GM12878 (cell line): ENCODE measurements around the gene UGT1A7. TPM values are rescaled to one million over a fixed set of nuclear protein-coding genes. Genes with fewer than 3 reads are reported as not detected.
"Not testable (repeated sequence)": the region's sequence is repeated elsewhere in the genome, so short reads cannot be mapped to it uniquely, and the experiment has no call there.

Experiments
- ATAC-seq: fragments of 200-7000 bp; cut with Tn5 transposase; 3 replicates; pipeline ENCODE4 v1.9.1; 2020; ENCODE audit warnings: mild to moderate bottlenecking, moderate library complexity
- BruUV-seq: library from RNA; stranded (reverse); fragments of 400-500 nt; replicated peaks from 2 replicates; lab custom pipeline; 2021; lab: Mats Ljungman, UMichigan
- CTCF ChIA-PET: fragments of 300-600 bp; sonication (Branson Sonifier 250); formaldehyde crosslinking; extraction: SDS; loops from one replicate; lab custom pipeline; 2021; ENCODE audit warnings: inconsistent platforms; lab: Yijun Ruan, JAX
- POLR2A ChIA-PET: fragments of 350-600 bp; formaldehyde crosslinking; extraction: SDS; loops from one replicate; lab custom pipeline; 2021; ENCODE audit warnings: inconsistent platforms; lab: Charles Lee
- RAD21 ChIA-PET: fragments of 300-600 bp; sonication (Branson Sonifier 250); formaldehyde crosslinking; loops from one replicate; lab custom pipeline; 2023; ENCODE audit warnings: antibody characterized with exemption; ENCODE audit not compliant: unreplicated experiment; lab: Charles Lee
- SMC1A ChIA-PET: fragments of 300-600 bp; sonication (Branson Sonifier 250); formaldehyde crosslinking; loops from one replicate; lab custom pipeline; 2023; ENCODE audit not compliant: unreplicated experiment, uncharacterized antibody; lab: Charles Lee
- DNase-seq: peaks from one replicate; pipeline ENCODE4 v3.0.0-alpha.2; 2011; ENCODE audit warnings: low read depth, low spot score
- FAIRE-seq: peaks from 3 replicates; lab custom pipeline; 2011; peaks lifted over from hg19 to GRCh38; lab: Jason Lieb, UNC
- H2AFZ ChIP-seq: 2 replicates; pipeline ENCODE4 v1.6.0; 2011; ENCODE audit warnings: low read depth, low read length, control low read depth; ENCODE audit not compliant: control insufficient read depth
- H3K27ac ChIP-seq: 2 replicates; pipeline ENCODE4 v1.5.1; 2011; ENCODE audit warnings: control low read depth; ENCODE audit not compliant: control insufficient read depth, insufficient read depth
- H3K27me3 ChIP-seq, 2 experiments: replicated peaks in 1 of 2; 2 replicates each; pipeline versions ENCODE4 v1.6.0 to v1.6.1; 2011; ENCODE audit warnings: low read length in 1 of 2; ENCODE audit not compliant: control insufficient read depth in 2 of 2, insufficient read depth in 2 of 2
- H3K36me3 ChIP-seq, 2 experiments: 2 replicates each; pipeline ENCODE4 v1.5.1; 2011; ENCODE audit warnings: low read length in 1 of 2; ENCODE audit not compliant: control insufficient read depth in 2 of 2, insufficient read depth in 2 of 2
- H3K4me1 ChIP-seq: 2 replicates; pipeline ENCODE4 v1.6.1; 2011; ENCODE audit warnings: mild to moderate bottlenecking, low read length, moderate library complexity, mixed read lengths; ENCODE audit not compliant: control insufficient read depth, insufficient read depth
- H3K4me2 ChIP-seq: 2 replicates; pipeline ENCODE4 v1.6.0; 2011; ENCODE audit warnings: control low read depth; ENCODE audit not compliant: control insufficient read depth, insufficient read depth
- H3K4me3 ChIP-seq: fragments of 200-600 bp; sonication (generic); 2 replicates; pipeline ENCODE4 v1.5.1; 2016
- H3K79me2 ChIP-seq: 2 replicates; pipeline ENCODE4 v1.6.0; 2011; ENCODE audit warnings: low read length; ENCODE audit not compliant: control insufficient read depth, insufficient read depth
- H3K9ac ChIP-seq: 2 replicates; pipeline ENCODE4 v1.8.0; 2011; ENCODE audit warnings: low read length, control low read depth, mixed read lengths; ENCODE audit not compliant: control insufficient read depth, insufficient read depth
- H3K9me3 ChIP-seq: replicated peaks from 3 replicates; pipeline ENCODE4 v1.5.1; 2011; ENCODE audit warnings: mild to moderate bottlenecking, low read length; ENCODE audit not compliant: control insufficient read depth, insufficient read depth
- H4K20me1 ChIP-seq: 2 replicates; pipeline ENCODE4 v1.6.0; 2011; ENCODE audit not compliant: control insufficient read depth, insufficient read depth
- CTCF ChIP-seq, 3 experiments: IDR thresholded peaks in 2 of 3; conservative IDR thresholded peaks in 1 of 3; 2 replicates each; pipeline ENCODE4 v1.5.1; 2011; ENCODE audit warnings: low read depth in 3 of 3, low read length in 3 of 3, mild to moderate bottlenecking in 3 of 3, control low read depth in 2 of 3, moderate library complexity in 2 of 3, inconsistent platforms in 1 of 3, mixed read lengths in 1 of 3; ENCODE audit not compliant: control insufficient read depth in 2 of 3, insufficient read depth in 1 of 3; ENCODE audit errors: extremely low read depth in 1 of 3
- WGBS: methylation state at CpG from one replicate; pipeline ENCODE4 v1.1.6; 2016; ENCODE audit warnings: low lambda C conversion rate; ENCODE audit not compliant: insufficient replicate concordance, insufficient coverage; ENCODE audit errors: missing lambda C conversion rate; 5-methylcytosine and 5-hydroxymethylcytosine counted together
- in situ Hi-C: fragments of 300-500 bp; cut with MboI; formaldehyde crosslinking; loops from 9 replicates; pipeline ENCODE4 v1.14.3; 2018; ENCODE audit warnings: mixed read lengths
- intact Hi-C: fragments of 100-400 bp; cut with micrococcal nuclease; formaldehyde crosslinking; loops from one replicate; pipeline ENCODE4 v1.14.2; 2022; ENCODE audit not compliant: unreplicated experiment
- polyA plus RNA-seq, 11 experiments: library from polyadenylated mRNA; depleted of rRNA in 4 of 11; unstranded in 6 of 11; stranded (reverse) in 5 of 11; fragments of >200 nt; fragmentation: Nextera tagmentation in 4 of 11; fragmentation: Illumina TruSeq in 1 of 11; extraction: Ambion mirVana in 4 of 11; extraction: Trizol in 1 of 11; gene quantifications; 1 replicate in 1 of 11; 2 replicates in 10 of 11; pipeline versions ENCODE4 v1.2.1 to v1.2.3, GENCODE V29; 2011 to 2016; ENCODE audit warnings: inconsistent platforms in 2 of 11, missing spikeins in 2 of 11, low read depth in 1 of 11
- total RNA-seq, 4 experiments: library from RNA; depleted of rRNA in 3 of 4; stranded (reverse); fragments of >200 nt in 3 of 4; fragmentation: Illumina TruSeq in 1 of 4; extraction: Trizol in 1 of 4; gene quantifications; 2 replicates each; pipeline versions ENCODE4 v1.2.1 to v1.2.3, GENCODE V29; 2013 to 2021
- TF ChIP-seq, protein P1 (sequence below): fragments of 450-650 bp; IDR thresholded peaks from 2 replicates; pipeline ENCODE4 v1.6.1; 2017; ENCODE audit warnings: mild to moderate bottlenecking, moderate library complexity

The UGT1A7 gene
- total and polyA plus RNA-seq, 10 of the 15 experiments (the other 5 are each of a cell fraction or from before 2014, with no cell fraction given) = not detected

GRCh38 chr2:233643128-233643527, 38.6 kb upstream of the UGT1A7 start:
- no peak for FAIRE-seq

GRCh38 chr2:233646033-233646432, 35.7 kb upstream of the UGT1A7 start:
- H3K4me2 ChIP-seq, in situ Hi-C loops, H3K4me1 ChIP-seq, H4K20me1 ChIP-seq, DNase-seq, H3K9ac ChIP-seq, H3K27ac ChIP-seq, POLR2A ChIA-PET, H3K9me3 ChIP-seq, CTCF ChIA-PET, H3K79me2 ChIP-seq, intact Hi-C loops, H2AFZ ChIP-seq, H3K27me3 ChIP-seq, H3K36me3 ChIP-seq, H3K4me3 ChIP-seq, RAD21 ChIA-PET, FAIRE-seq, SMC1A ChIA-PET, BruUV-seq, ATAC-seq: not testable (repeated sequence)
- 27% methylated on average over 3 of the region's 3 CpGs for WGBS

More at GRCh38 chr2:233643128-233643527, 38.6 kb upstream of the UGT1A7 start:
- ChIA-PET CTCF (no interaction called here), POLR2A (no interaction called here), SMC1A (no interaction called here), RAD21 (no interaction called here)
- Histone ChIP-seq H3K36me3 (no peaks in the 10 kb centered on the region), H4K20me1 (no peaks in the 10 kb centered on the region), H3K9ac (no peak overlapping the region), H2AFZ (no peak overlapping the region), H3K79me2 (no peaks in the 10 kb centered on the region), H3K4me2 (no peak overlapping the region), H3K4me1 (no peaks in the 10 kb centered on the region), H3K4me3 (no peak overlapping the region), H3K9me3 (no peaks in the 10 kb centered on the region; the same call in 2 of the 3 replicates), H3K27ac (no peak overlapping the region), H3K27me3 (no peaks in the 10 kb centered on the region)
- intact Hi-C loops (no loop called here), in situ Hi-C loops (no loop called here)
- WGBS = 0% methylated on average over 1 of the region's 1 CpG
- ATAC-seq (no peak), DNase-seq (no peak)
- BruUV-seq = no TSS peak
- TF ChIP-seq, protein P1, sequence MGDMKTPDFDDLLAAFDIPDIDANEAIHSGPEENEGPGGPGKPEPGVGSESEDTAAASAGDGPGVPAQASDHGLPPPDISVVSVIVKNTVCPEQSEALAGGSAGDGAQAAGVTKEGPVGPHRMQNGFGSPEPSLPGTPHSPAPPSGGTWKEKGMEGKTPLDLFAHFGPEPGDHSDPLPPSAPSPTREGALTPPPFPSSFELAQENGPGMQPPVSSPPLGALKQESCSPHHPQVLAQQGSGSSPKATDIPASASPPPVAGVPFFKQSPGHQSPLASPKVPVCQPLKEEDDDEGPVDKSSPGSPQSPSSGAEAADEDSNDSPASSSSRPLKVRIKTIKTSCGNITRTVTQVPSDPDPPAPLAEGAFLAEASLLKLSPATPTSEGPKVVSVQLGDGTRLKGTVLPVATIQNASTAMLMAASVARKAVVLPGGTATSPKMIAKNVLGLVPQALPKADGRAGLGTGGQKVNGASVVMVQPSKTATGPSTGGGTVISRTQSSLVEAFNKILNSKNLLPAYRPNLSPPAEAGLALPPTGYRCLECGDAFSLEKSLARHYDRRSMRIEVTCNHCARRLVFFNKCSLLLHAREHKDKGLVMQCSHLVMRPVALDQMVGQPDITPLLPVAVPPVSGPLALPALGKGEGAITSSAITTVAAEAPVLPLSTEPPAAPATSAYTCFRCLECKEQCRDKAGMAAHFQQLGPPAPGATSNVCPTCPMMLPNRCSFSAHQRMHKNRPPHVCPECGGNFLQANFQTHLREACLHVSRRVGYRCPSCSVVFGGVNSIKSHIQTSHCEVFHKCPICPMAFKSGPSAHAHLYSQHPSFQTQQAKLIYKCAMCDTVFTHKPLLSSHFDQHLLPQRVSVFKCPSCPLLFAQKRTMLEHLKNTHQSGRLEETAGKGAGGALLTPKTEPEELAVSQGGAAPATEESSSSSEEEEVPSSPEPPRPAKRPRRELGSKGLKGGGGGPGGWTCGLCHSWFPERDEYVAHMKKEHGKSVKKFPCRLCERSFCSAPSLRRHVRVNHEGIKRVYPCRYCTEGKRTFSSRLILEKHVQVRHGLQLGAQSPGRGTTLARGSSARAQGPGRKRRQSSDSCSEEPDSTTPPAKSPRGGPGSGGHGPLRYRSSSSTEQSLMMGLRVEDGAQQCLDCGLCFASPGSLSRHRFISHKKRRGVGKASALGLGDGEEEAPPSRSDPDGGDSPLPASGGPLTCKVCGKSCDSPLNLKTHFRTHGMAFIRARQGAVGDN = no peak
- 0 out of 6 replicates have a peak, but pooled peaks of 2 of the 3 experiments have one; percentile 4 to 17 for TF ChIP-seq CTCF (IDR thresholded peaks at IDR 0.05 in 2 of 3, conservative IDR thresholded peaks at IDR 0.05 in 1 of 3; ENCODE audit: control insufficient read depth in 2 of 3, extremely low read depth in 1 of 3, insufficient read depth in 1 of 3, low read depth in 3 of 3, low read length in 3 of 3)
